Retinal pigment epithelial cell (primary cell): ENCODE results near the gene SLC13A3.

Experiments used
- DNase-seq: peaks from one replicate; pipeline ENCODE4 v3.0.0-alpha.2; 2010; ENCODE audit warnings: low read depth
- H3K4me3 ChIP-seq: 2 replicates; pipeline ENCODE4 v1.5.1; 2011; ENCODE audit warnings: mild to moderate bottlenecking, low read length, control low read depth, moderate library complexity
- TF ChIP-seq, protein P1 (sequence below): conservative IDR thresholded peaks from 2 replicates; pipeline ENCODE4 v1.5.1; 2011; ENCODE audit warnings: low read depth, low read length, control low read depth, inconsistent platforms

Gene SLC13A3

DNA sequence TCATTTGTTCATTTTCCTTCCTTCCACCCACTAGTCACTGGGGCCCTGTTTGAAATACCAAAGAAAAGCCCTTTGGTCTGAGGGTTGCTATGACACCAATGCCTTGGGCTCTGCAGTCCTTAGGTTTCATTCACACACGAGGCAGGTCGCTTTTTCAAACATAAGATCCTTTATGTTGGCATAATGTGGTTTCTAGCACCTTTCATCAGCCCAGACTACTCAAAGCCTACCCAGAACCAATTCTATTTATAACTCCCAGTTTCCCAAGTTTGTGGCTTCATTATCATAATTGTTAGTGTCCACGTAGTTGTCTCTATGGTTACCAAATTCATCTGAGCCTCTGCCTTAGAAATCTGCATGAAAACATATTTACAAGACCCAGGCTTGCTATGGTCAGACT lies 44.6 kb upstream of the SLC13A3 start:
- DNase-seq = no peak
- TF ChIP-seq, protein P1, sequence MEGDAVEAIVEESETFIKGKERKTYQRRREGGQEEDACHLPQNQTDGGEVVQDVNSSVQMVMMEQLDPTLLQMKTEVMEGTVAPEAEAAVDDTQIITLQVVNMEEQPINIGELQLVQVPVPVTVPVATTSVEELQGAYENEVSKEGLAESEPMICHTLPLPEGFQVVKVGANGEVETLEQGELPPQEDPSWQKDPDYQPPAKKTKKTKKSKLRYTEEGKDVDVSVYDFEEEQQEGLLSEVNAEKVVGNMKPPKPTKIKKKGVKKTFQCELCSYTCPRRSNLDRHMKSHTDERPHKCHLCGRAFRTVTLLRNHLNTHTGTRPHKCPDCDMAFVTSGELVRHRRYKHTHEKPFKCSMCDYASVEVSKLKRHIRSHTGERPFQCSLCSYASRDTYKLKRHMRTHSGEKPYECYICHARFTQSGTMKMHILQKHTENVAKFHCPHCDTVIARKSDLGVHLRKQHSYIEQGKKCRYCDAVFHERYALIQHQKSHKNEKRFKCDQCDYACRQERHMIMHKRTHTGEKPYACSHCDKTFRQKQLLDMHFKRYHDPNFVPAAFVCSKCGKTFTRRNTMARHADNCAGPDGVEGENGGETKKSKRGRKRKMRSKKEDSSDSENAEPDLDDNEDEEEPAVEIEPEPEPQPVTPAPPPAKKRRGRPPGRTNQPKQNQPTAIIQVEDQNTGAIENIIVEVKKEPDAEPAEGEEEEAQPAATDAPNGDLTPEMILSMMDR = no peak
- no peak overlapping the region for H3K4me3 ChIP-seq

DNA sequence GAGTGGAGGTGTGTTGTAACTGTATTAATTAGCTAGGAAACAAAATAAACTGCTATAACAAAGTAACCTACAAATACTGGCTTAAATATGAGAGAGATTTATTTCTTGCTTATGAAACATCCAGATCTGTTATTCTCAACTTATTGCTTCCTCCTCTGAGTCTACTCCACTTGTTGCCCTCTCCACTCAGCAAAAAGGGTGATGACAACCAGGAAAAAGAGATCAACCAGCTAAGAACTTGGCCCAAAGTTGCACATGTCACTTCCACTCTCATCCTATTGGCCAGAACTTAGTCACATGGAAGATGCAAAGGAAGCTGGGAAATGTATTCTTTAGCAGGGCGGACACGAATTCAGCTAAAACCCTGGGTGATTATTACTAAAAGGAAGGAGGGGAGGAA lies 43.2 kb upstream of the SLC13A3 start:
- DNase-seq = no peak
- TF ChIP-seq, protein P1 = no peak
- no peak overlapping the region for H3K4me3 ChIP-seq

DNA sequence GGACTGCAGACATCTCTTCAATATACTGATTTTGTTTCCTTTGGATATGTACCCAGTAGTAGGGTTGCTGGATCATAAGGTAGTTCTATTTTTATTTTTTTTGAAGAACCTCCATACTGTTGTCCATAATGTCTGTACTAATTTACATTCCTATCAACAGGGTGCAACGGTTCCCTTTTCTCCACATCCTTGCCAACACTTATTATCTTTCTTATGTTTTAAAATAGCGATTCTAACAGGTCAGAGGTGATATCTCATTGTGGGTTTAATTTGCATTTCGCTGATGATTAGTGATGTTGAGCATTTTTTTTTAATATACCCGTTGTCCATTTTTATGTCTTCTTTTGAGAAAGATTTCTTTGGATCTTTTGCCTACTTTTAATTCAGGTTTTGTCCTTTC lies 39.9 kb upstream of the SLC13A3 start:
- DNase-seq = no peak
- H3K4me3 ChIP-seq = no peak overlapping the region
- TF ChIP-seq, protein P1 = no peak

DNA sequence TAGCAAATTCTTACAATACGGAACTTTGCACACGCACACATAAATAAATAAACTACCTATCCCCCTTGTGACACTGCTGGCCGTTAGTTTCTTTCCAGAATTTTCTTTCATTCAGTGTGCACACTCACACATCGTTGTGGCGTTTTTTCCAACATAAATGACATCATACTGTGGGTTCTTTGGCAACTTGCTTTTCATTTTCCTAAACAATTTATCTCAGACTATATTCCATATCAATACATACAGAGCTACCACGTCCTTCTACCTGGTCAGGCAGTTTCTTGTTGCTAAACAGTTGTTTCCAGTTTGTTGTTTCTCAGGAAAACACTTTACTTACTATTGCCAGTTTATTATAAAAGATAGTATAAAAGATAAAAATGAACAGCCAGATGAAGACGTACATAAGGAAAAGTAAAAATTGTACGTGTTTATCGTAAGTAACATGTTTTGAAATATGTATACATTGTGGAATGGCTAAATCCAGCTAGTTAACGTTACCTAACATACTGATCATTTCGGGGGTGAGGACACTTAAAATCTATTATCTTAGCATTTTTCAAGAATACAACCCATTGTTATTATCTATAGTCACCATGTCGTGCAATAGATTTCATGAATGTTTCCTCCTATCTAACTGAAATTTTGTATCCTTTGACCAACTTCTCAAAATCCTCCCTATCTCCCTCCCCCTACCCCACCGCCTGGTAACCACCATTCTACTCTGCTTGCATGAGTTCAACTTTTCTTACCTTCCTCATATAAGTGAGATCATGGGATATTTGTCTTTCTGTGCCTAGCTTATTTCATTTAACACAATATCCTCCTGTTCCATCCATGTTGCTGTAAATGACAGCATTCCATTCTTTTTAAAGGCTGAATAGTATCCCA lies 39.2 kb upstream of the SLC13A3 start:
- DNase-seq = no peak
- TF ChIP-seq, protein P1 = no peak
- peak overlapping the region; percentile 53 for H3K4me3 ChIP-seq

DNA sequence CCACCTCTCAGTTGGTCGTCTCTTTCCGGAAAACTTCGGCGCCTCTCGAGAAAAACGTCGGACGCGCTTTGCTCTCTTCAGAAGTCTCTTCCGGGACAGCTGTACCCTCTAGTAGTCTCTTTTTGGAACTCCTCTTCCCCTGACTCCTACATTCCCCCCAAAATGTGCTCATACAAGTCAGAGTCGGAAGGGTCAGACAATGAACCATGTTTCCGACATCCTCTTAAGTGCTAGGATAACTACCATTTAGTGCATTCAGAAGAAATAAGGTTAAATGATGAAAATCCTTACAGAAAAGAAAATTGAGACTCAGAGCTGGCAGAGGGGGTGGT lies 38.5 kb upstream of the SLC13A3 start:
- peak overlapping the region; percentile 53 for H3K4me3 ChIP-seq
- TF ChIP-seq, protein P1 = no peak
- DNase-seq = no peak

DNA sequence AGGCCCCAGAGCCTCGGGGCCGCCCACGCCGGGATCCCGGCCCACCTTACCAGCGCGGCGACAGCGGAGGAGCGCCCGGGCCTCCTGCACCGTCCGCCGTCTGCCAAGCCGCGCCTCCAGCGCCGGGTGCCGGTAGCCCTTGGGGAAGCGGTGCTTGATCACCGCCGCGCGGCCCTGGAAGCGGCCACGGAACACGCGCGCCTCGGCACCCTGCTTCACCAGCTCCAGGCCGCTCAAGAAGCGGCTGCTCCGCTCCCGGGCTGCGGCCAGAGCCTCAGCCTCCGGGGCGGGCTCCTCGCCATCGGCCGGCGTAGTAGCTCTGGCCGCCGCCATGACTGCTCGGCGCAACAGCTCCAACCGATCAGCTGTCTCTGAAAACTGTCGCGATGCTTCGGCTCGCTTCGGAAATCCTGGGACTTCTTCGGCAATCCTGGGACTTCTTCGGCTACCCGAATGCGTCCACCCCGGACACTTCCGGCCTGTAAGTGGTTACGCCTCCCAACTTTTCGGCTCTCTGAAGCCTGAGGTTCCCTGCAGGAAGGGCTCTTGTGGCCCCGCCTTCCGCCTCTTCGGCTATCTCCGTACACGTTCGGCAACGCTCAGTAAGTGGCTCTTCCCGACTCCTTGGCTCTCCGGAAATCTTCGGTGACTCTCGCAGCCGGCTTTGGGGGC lies 38.0 kb upstream of the SLC13A3 start, which contains the start of gene TP53RK:
Gene TP53RK (minus strand): TSS at position 363 of the 672 bp plus-strand sequence. CDS start 30 bp downstream, at position 333.
- peak within 1 kb of the TSS; percentile 86 for H3K4me3 ChIP-seq
- DNase-seq = peak; percentile 100
- TF ChIP-seq, protein P1 = no peak
